Cardiac fibroblast (primary cell): ENCODE results near the gene MRGPRX2.

Experiments
- DNase-seq, 2 donors: peaks; one replicate each; pipeline versions ENCODE4 v3.0.0 to v3.0.0-alpha.2; 2010; ENCODE audit warnings: low read depth in 2 of 2
- H3K4me3 ChIP-seq, 2 donors: replicated peaks in 1 of 2; 1 replicate in 1 of 2; 2 replicates in 1 of 2; pipeline ENCODE4 v1.5.1; 2011; ENCODE audit warnings: low read depth in 2 of 2, low read length in 2 of 2, mild to moderate bottlenecking in 2 of 2, moderate library complexity in 1 of 2
- TF ChIP-seq, protein P1 (sequence below): IDR thresholded peaks from one replicate; pipeline ENCODE4 v1.5.1; 2011; ENCODE audit warnings: low read depth, mild to moderate bottlenecking, low read length, inconsistent platforms

Gene MRGPRX2

GRCh38 chr11:19099093-19099492 is 38.6 kb upstream of the MRGPRX2 start:
- no peak for DNase-seq
- TF ChIP-seq, protein P1, sequence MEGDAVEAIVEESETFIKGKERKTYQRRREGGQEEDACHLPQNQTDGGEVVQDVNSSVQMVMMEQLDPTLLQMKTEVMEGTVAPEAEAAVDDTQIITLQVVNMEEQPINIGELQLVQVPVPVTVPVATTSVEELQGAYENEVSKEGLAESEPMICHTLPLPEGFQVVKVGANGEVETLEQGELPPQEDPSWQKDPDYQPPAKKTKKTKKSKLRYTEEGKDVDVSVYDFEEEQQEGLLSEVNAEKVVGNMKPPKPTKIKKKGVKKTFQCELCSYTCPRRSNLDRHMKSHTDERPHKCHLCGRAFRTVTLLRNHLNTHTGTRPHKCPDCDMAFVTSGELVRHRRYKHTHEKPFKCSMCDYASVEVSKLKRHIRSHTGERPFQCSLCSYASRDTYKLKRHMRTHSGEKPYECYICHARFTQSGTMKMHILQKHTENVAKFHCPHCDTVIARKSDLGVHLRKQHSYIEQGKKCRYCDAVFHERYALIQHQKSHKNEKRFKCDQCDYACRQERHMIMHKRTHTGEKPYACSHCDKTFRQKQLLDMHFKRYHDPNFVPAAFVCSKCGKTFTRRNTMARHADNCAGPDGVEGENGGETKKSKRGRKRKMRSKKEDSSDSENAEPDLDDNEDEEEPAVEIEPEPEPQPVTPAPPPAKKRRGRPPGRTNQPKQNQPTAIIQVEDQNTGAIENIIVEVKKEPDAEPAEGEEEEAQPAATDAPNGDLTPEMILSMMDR: no peak
- H3K4me3 ChIP-seq: no peak overlapping the region

- no peak overlapping the region for H3K4me3 ChIP-seq
- TF ChIP-seq, protein P1: no peak
- no peak for DNase-seq
Observed at GRCh38 chr11:19094859-19095258, 34.3 kb upstream of the MRGPRX2 start.

DNA sequence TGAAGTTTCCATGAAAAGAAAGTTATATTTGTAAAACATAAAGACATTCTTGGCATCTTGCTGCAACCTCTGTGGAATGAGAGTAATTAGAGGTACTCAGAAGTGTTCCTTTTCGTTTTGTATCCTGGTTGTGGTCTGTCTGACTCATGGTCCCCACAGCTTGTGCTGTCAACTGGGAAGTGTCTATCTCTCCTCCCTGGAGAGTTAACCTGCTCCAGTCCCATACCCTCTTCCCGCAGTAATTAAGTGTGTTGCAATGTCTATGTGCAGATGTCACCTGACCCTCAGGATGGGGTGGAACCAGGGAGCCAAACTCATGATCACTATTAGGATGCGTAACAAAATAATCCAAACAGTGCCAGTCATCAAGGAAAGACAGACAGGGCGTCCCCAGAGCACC is 33.5 kb upstream of the MRGPRX2 start:
- no peak overlapping the region for H3K4me3 ChIP-seq
- DNase-seq: peak in 1 of 2 donors; percentile 20

GRCh38 chr11:19092850-19093249 is 32.3 kb upstream of the MRGPRX2 start:
- H3K4me3 ChIP-seq: no peak overlapping the region
- no peak for DNase-seq
- TF ChIP-seq, protein P1: no peak

More for the DNA sequence above, 33.5 kb upstream of the MRGPRX2 start:
- TF ChIP-seq, protein P1: no peak

- TF ChIP-seq, protein P1: no peak
- no peak for DNase-seq
- no peak overlapping the region for H3K4me3 ChIP-seq
Observed at GRCh38 chr11:19092342-19092741, 31.8 kb upstream of the MRGPRX2 start.

- TF ChIP-seq, protein P1: no peak
- DNase-seq: peak; percentile 7 to 8
- no peak overlapping the region for H3K4me3 ChIP-seq
Observed at GRCh38 chr11:19091366-19091765, 30.8 kb upstream of the MRGPRX2 start.

GRCh38 chr11:19089421-19089820 is 28.9 kb upstream of the MRGPRX2 start:
- TF ChIP-seq, protein P1: no peak
- H3K4me3 ChIP-seq: no peak overlapping the region
- DNase-seq: no peak
